Ramos (cell line): ENCODE results near the gene CTNNA3.

Experiments used
- in situ Hi-C: fragments of 300-500 bp; cut with MboI; formaldehyde crosslinking; loops from one replicate; pipeline ENCODE4 v1.14.3; 2022; ENCODE audit warnings: low sequenced_read_pairs; ENCODE audit not compliant: unreplicated experiment

Gene CTNNA3

GRCh38 chr10:66982053-66982420 lies 714.0 kb downstream of the CTNNA3 start:
- in situ Hi-C loops = no loop called here

GRCh38 chr10:66981361-66982052 lies 714.5 kb downstream of the CTNNA3 start:
- in situ Hi-C loops = no loop called here

DNA sequence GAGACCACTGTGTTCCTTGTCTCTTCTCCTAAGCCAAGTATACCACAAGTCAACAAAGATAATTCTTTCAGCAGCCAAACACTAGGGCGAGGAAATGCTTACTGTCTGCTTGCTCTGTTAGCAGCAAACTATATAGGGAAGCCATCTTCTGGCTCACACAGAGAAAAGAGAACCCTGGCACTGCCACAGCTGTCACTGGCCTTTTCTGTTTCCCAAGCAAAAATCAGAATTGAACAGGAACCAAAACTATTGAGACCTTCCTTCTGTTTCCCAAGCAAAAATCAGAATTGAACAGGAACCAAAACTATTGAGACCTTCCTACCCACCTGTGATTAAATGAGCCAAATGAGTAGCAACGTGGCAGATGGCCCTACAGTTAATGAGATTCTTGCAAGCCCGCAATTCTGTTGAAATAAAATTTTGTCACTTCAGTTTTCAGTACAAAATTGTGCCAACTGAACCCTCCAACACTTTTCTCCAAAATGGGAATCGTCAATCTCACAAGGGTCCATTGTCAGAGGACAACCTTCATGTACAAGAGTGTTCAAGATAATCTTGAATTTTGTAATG lies 715.7 kb downstream of the CTNNA3 start:
- in situ Hi-C loops = no loop called here

GRCh38 chr10:66964946-66965345 lies 731.0 kb downstream of the CTNNA3 start:
- in situ Hi-C loops = no loop called here

GRCh38 chr10:66958466-66958865 lies 737.5 kb downstream of the CTNNA3 start:
- in situ Hi-C loops = no loop called here

- in situ Hi-C loops = no loop called here
These were observed 744.1 kb downstream of the CTNNA3 start for GRCh38 chr10:66951896-66952295.

GRCh38 chr10:66943590-66943989 lies 752.4 kb downstream of the CTNNA3 start:
- in situ Hi-C loops = no loop called here

- in situ Hi-C loops = no loop called here
These were observed 753.6 kb downstream of the CTNNA3 start for GRCh38 chr10:66942407-66942806.

DNA sequence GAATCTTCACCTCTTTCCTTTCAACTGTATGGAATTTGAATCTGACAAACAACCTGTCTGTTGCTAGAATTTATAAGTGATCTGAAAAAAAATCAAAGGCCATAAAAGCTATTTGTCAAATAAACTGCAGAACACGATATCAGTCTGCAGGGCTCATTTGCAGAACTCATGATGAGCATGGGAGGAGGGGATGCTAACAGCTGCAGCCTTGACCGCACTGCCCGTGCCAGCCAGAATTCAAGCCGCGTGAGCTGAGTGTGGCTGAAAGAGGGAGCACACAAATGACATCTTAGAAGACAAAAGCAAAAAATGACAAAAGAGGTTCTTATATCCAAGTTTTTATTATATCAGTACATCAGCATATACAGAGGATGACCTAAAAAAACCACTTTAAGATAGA lies 754.5 kb downstream of the CTNNA3 start:
- in situ Hi-C loops = no loop called here

DNA sequence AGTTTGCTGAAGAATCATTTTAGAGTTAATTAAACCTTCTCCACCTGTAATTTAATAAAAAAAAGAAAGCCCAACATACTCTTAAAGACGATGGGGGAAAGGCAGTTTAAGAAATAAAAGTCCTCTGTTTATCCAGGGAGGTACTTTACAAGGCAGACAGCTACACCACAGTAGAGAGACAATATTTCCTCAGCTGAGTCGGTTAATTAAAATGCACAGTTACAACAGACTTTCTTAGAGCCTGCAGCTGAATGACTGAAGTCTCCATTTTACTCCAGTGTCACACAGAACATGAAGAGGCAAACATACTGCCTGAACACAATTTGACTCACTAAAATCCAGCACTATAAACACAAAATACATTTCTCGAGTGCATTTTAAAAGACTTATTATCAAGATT lies 755.0 kb downstream of the CTNNA3 start:
- in situ Hi-C loops = no loop called here

- in situ Hi-C loops = no loop called here
These were observed 761.3 kb downstream of the CTNNA3 start for GRCh38 chr10:66934711-66935110.

GRCh38 chr10:66931949-66932343 lies 764.0 kb downstream of the CTNNA3 start:
- in situ Hi-C loops = no loop called here

GRCh38 chr10:66931340-66931948 lies 764.6 kb downstream of the CTNNA3 start:
- in situ Hi-C loops = no loop called here

DNA sequence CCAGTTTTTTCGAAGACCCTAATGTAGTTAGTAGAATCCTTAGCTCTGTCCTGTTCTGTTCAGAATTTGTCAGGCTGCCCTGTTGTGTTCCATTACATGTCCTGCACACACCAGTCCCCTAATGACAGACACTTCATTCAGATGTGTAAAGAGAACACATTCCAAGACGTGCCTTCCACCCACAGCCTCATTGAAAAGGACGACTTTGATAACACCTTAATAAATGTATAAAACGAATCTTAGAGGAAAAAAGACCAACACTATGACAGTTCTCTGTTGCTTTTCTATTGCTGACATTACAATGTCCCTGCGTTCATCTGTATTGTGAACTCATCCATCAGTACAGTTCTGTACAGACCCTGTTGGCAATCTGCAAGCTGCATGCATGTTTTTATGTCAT lies 766.6 kb downstream of the CTNNA3 start:
- in situ Hi-C loops = no loop called here

DNA sequence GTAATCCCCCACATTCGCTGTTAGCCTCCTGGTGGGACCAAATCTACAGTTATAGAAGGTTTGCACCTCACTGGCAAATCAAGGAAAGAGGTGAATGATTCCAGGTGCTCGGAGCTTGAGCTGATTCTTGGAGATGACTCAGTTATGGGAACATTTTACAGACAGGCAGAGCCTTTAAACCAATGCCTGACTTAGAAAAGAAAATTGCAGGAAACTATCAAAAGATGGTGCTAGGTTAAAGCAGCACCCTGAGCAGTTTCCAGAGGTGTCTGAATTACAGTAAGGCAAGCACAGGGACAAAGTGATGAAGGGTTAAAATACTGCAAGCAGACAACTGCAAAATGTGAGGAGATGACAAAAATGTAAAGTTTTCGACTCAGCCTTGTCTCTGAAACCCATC lies 767.2 kb downstream of the CTNNA3 start:
- in situ Hi-C loops = no loop called here

DNA sequence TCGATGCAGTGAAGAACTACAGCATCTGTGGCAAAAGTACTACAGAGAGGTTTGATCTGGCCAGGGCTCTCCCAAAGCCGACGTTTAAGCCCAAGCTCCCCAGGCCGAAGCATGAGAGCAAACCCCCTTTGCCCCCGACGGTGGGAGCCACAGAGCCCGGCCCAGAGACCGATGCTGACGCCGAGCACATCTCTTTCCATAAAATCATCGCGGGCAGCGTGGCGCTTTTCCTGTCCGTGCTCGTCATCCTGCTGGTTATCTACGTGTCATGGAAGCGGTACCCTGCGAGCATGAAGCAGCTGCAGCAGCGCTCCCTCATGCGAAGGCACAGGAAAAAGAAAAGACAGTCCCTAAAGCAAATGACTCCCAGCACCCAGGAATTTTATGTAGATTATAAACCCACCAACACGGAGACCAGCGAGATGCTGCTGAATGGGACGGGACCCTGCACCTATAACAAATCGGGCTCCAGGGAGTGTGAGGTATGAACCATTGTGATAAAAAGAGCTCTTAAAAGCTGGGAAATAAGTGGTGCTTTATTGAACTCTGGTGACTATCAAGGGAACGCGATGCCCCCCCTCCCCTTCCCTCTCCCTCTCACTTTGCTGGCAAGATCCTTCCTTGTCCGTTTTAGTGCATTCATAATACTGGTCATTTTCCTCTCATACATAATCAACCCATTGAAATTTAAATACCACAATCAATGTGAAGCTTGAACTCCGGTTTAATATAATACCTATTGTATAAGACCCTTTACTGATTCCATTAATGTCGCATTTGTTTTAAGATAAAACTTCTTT lies 767.8 kb downstream of the CTNNA3 start:
- in situ Hi-C loops = no loop called here

DNA sequence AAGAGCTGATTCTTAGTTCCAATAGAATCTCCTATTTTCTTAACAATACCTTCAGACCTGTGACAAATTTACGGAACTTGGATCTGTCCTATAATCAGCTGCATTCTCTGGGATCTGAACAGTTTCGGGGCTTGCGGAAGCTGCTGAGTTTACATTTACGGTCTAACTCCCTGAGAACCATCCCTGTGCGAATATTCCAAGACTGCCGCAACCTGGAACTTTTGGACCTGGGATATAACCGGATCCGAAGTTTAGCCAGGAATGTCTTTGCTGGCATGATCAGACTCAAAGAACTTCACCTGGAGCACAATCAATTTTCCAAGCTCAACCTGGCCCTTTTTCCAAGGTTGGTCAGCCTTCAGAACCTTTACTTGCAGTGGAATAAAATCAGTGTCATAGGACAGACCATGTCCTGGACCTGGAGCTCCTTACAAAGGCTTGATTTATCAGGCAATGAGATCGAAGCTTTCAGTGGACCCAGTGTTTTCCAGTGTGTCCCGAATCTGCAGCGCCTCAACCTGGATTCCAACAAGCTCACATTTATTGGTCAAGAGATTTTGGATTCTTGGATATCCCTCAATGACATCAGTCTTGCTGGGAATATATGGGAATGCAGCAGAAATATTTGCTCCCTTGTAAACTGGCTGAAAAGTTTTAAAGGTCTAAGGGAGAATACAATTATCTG lies 768.6 kb downstream of the CTNNA3 start:
- in situ Hi-C loops = no loop called here

- in situ Hi-C loops = no loop called here
These were observed 769.2 kb downstream of the CTNNA3 start for GRCh38 chr10:66926841-66927240.

- in situ Hi-C loops = no loop called here
These were observed 769.9 kb downstream of the CTNNA3 start, which contains the start of gene LRRTM3 for GRCh38 chr10:66925896-66926715. Gene LRRTM3 (plus strand): TSS chr10:66926036.

GRCh38 chr10:66925373-66925772 lies 770.6 kb downstream of the CTNNA3 start:
- in situ Hi-C loops = no loop called here
